H9 (cell line): ENCODE data around the gene SOX4. TPM values are rescaled to one million over a fixed set of nuclear protein-coding genes. Genes with fewer than 3 reads are reported as not detected.

ENCODE experiments used
- DNase-seq: peaks from one replicate; pipeline ENCODE4 v3.0.0-alpha.2; 2017
- H2AFZ ChIP-seq: one replicate; pipeline ENCODE4 v1.6.1; 2013; ENCODE audit warnings: mild to moderate bottlenecking, low read length, control low read depth, moderate library complexity
- H2AK5ac ChIP-seq: 2 replicates; pipeline ENCODE4 v1.6.1; 2013; ENCODE audit warnings: low read length, control low read depth, mixed read lengths; ENCODE audit not compliant: insufficient read length
- H2BK120ac ChIP-seq: one replicate; pipeline ENCODE4 v1.6.1; 2013; ENCODE audit warnings: low read depth, mild to moderate bottlenecking, low read length, control low read depth, inconsistent platforms; ENCODE audit not compliant: poor library complexity, severe bottlenecking
- H2BK12ac ChIP-seq: 2 replicates; pipeline ENCODE4 v1.6.1; 2013; ENCODE audit warnings: low read length, control low read depth, mixed read lengths, low read depth; ENCODE audit not compliant: insufficient read length
- H2BK15ac ChIP-seq: 2 replicates; pipeline ENCODE4 v1.6.1; 2013; ENCODE audit warnings: low read depth, low read length, control low read depth
- H2BK20ac ChIP-seq: one replicate; pipeline ENCODE4 v1.6.1; 2013; ENCODE audit warnings: low read depth, mild to moderate bottlenecking, low read length, control low read depth, inconsistent platforms; ENCODE audit not compliant: poor library complexity, severe bottlenecking
- H2BK5ac ChIP-seq: 2 replicates; pipeline ENCODE4 v1.6.1; 2013; ENCODE audit warnings: low read length, control low read depth, mixed read lengths; ENCODE audit not compliant: insufficient read length
- H3K14ac ChIP-seq: 2 replicates; pipeline ENCODE4 v1.6.1; 2013; ENCODE audit warnings: low read length, control low read depth; ENCODE audit not compliant: insufficient read depth
- H3K18ac ChIP-seq: 2 replicates; pipeline ENCODE4 v1.6.1; 2013; ENCODE audit warnings: low read depth, mild to moderate bottlenecking, mixed read lengths, low read length, control low read depth; ENCODE audit not compliant: insufficient read length
- H3K23ac ChIP-seq: 2 replicates; pipeline ENCODE4 v1.6.1; 2013; ENCODE audit warnings: low read length, control low read depth, mixed read lengths, low read depth; ENCODE audit not compliant: insufficient read length
- H3K23me2 ChIP-seq: 2 replicates; pipeline ENCODE4 v1.6.1; 2013; ENCODE audit warnings: low read depth, mild to moderate bottlenecking, mixed read lengths, low read length, control low read depth; ENCODE audit not compliant: insufficient read length, poor library complexity, severe bottlenecking
- H3K27ac ChIP-seq: 2 replicates; pipeline ENCODE4 v1.5.1; 2013; ENCODE audit warnings: low read length, control low read depth, mixed read lengths, low read depth; ENCODE audit not compliant: insufficient read length
- H3K27me3 ChIP-seq: 2 replicates; pipeline ENCODE4 v1.6.1; 2013; ENCODE audit warnings: low read length, control low read depth, inconsistent platforms; ENCODE audit not compliant: insufficient read depth
- H3K4ac ChIP-seq: 2 replicates; pipeline ENCODE4 v1.6.1; 2013; ENCODE audit warnings: low read depth, mild to moderate bottlenecking, control low read depth, inconsistent platforms, low read length, moderate library complexity
- H3K4me1 ChIP-seq: 2 replicates; pipeline ENCODE4 v1.6.1; 2013; ENCODE audit warnings: low read length, control low read depth, inconsistent platforms; ENCODE audit not compliant: insufficient read depth
- H3K4me2 ChIP-seq: 2 replicates; pipeline ENCODE4 v1.6.1; 2013; ENCODE audit warnings: low read length, control low read depth, mixed read lengths; ENCODE audit not compliant: insufficient read length, insufficient read depth
- H3K56ac ChIP-seq: 2 replicates; pipeline ENCODE4 v1.6.1; 2013; ENCODE audit warnings: low read depth, mild to moderate bottlenecking, mixed read lengths, low read length, control low read depth; ENCODE audit not compliant: insufficient read length
- H3K79me1 ChIP-seq: 2 replicates; pipeline ENCODE4 v1.6.1; 2013; ENCODE audit warnings: low read depth, mild to moderate bottlenecking, moderate library complexity, low read length, control low read depth, inconsistent platforms; ENCODE audit not compliant: insufficient read depth, poor library complexity, severe bottlenecking
- H3K79me2 ChIP-seq: 2 replicates; pipeline ENCODE4 v1.6.1; 2013; ENCODE audit warnings: low read length, control low read depth, inconsistent platforms; ENCODE audit not compliant: insufficient read depth
- H3K9ac ChIP-seq: 2 replicates; pipeline ENCODE4 v1.6.1; 2013; ENCODE audit warnings: low read length, control low read depth, mixed read lengths; ENCODE audit not compliant: insufficient read length; ENCODE audit errors: extremely low read depth
- H3K9me3 ChIP-seq: one replicate; pipeline ENCODE4 v1.6.1; 2013; ENCODE audit warnings: low read depth, low read length, inconsistent platforms; ENCODE audit not compliant: control insufficient read depth
- H3T11ph ChIP-seq: one replicate; pipeline ENCODE4 v1.6.1; 2013; ENCODE audit warnings: mild to moderate bottlenecking, low read length, control low read depth, inconsistent platforms
- H4K20me1 ChIP-seq: one replicate; pipeline ENCODE4 v1.6.1; 2013; ENCODE audit not compliant: control insufficient read depth, insufficient read length, insufficient read depth
- H4K5ac ChIP-seq: 2 replicates; pipeline ENCODE4 v1.6.1; 2013; ENCODE audit warnings: low read depth, mild to moderate bottlenecking, mixed read lengths, low read length, control low read depth; ENCODE audit not compliant: insufficient read length
- H4K8ac ChIP-seq: replicated peaks from 2 replicates; pipeline ENCODE4 v1.6.1; 2013; ENCODE audit warnings: low read length, control low read depth, mixed read lengths, low read depth; ENCODE audit not compliant: insufficient read length
- H4K91ac ChIP-seq: 2 replicates; pipeline ENCODE4 v1.6.1; 2013; ENCODE audit warnings: low read depth, mild to moderate bottlenecking, moderate library complexity, mixed read lengths, low read length, control low read depth; ENCODE audit not compliant: insufficient read length
- H3K27ac Mint-ChIP-seq, 3 experiments: 2 replicates in 2 of 3; 3 replicates in 1 of 3; pipeline ENCODE4 v1.8.0; 2020 to 2021; ENCODE audit warnings: mixed read lengths in 3 of 3, mild to moderate bottlenecking in 1 of 3, moderate library complexity in 1 of 3
- H3K27me3 Mint-ChIP-seq: 2 replicates; pipeline ENCODE4 v1.8.0; 2021; ENCODE audit warnings: low read depth, mild to moderate bottlenecking, moderate library complexity, mixed read lengths
- H3K36me3 Mint-ChIP-seq, 3 experiments: 2 replicates in 2 of 3; 3 replicates in 1 of 3; pipeline ENCODE4 v1.8.0; 2020 to 2021; ENCODE audit warnings: low read depth in 3 of 3, mixed read lengths in 3 of 3; ENCODE audit not compliant: insufficient read depth in 1 of 3
- H3K4me1 Mint-ChIP-seq, 2 experiments: 2 replicates each; pipeline ENCODE4 v1.8.0; 2020; ENCODE audit warnings: mixed read lengths in 2 of 2
- H3K4me3 Mint-ChIP-seq, 2 experiments: 2 replicates in 1 of 2; 3 replicates in 1 of 2; pipeline ENCODE4 v1.8.0; 2020 to 2021; ENCODE audit warnings: mild to moderate bottlenecking in 2 of 2, mixed read lengths in 2 of 2, moderate library complexity in 1 of 2
- H3K9me3 Mint-ChIP-seq, 2 experiments: 2 replicates in 1 of 2; 3 replicates in 1 of 2; pipeline ENCODE4 v1.8.0; 2020; ENCODE audit warnings: mild to moderate bottlenecking in 2 of 2, mixed read lengths in 2 of 2, moderate library complexity in 1 of 2
- CTCF ChIP-seq: fragments of 200-600 bp; sonication (generic); conservative IDR thresholded peaks from 3 replicates; pipeline ENCODE4 v1.8.0; 2021; ENCODE audit warnings: antibody characterized with exemption, mild to moderate bottlenecking
- WGBS: extraction: QIAGEN DNeasy Blood & Tissue Kit; methylation state at CpG from one replicate; pipeline ENCODE4 v1.1.7; 2013; ENCODE audit warnings: missing lambda C conversion rate, low lambda C conversion rate, mixed read lengths; ENCODE audit not compliant: insufficient read length; ENCODE audit errors: extremely low coverage; 5-methylcytosine and 5-hydroxymethylcytosine counted together
- total RNA-seq: library from RNA; stranded (reverse); gene quantifications from 2 replicates; pipeline ENCODE4 v1.2.1, GENCODE V29; 2021

Gene SOX4
- total RNA-seq, 1 experiment from 2014 or later = 108 TPM

DNA sequence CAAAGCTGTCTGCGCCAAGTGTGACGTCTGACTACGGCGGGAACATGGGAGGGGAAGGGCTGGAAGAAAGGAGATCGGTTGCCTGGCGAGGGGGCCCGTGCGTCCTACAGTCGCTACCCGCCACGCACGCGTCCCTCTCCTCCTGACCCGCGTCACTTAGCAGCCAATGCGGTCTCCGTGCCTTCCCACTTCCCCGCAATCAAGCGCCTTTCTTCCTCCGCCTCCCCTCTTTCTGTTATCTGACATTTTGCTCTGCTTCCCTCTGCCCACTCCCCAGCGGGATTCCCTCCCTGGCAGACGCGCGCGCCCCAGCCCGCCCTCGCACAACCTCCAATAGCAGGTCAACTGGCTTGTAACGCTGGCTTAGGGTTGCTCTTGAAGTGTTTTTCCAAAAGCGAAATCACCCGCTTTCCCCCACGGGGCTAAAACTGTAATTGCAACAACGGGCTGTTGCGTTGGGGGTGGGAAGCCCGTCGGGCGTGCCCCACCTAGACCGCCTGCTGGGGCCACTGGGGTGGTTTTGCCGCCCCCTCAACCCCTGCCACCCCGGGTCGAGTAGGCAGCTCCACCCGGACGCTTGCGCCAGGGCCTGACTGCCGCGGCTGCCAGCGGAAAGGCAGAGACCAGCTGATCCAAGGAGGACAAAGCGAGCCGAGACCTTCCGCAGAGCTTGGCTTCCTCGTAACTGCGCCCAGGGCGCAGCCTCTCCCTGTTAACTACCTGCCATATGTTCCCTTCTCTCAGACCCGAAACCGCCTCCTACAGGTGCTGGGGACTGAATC is 6.2 kb upstream of the SOX4 start:
- Histone ChIP-seq H3K79me1 (no peaks in the 10 kb centered on the region), H4K91ac (no peak overlapping the region), H3K9me3 (no peaks in the 10 kb centered on the region), H4K8ac (no peak overlapping the region), H2BK20ac (no peak overlapping the region), H3K4me2 (peak overlapping the region; percentile 89), H3K4ac (no peak overlapping the region), H3K79me2 (no peaks in the 10 kb centered on the region), H3T11ph (no peak overlapping the region), H4K20me1 (no peaks in the 10 kb centered on the region), H2AFZ (no peak overlapping the region), H3K18ac (no peak overlapping the region), H3K4me1 (no peaks in the 10 kb centered on the region), H2BK5ac (no peak overlapping the region), H2BK15ac (no peak overlapping the region), H2BK120ac (no peak overlapping the region), H3K14ac (peak overlapping the region; percentile 33; the same call in 1 of the 2 replicates), H2BK12ac (no peak overlapping the region), H2AK5ac (no peak overlapping the region), H3K23me2 (peaks cover 28% of the 10 kb centered on the region), H3K27ac (no peak overlapping the region), H3K23ac (no peak overlapping the region), H3K56ac (no peak overlapping the region), H3K27me3 (no peaks in the 10 kb centered on the region; the same call in 1 of the 2 replicates), H3K9ac (no peak overlapping the region), H4K5ac (no peak overlapping the region)
- peak; percentile 75 for DNase-seq
- Mint-ChIP-seq H3K27me3 (peaks cover 15% of the 10 kb centered on the region), H3K9me3 (peaks cover 9 to 10% of the 10 kb centered on the region in 2 experiments), H3K4me3 (peak overlapping the region; percentile 89 to 97), H3K27ac (peak overlapping the region in 2 of 3 experiments; percentile 70 to 85; a peak in 3 of 7 replicates), H3K36me3 (peaks cover 0 to 3% (median 0%) of the 10 kb centered on the region in 3 experiments; a peak in 3 of 7 replicates), H3K4me1 (peaks cover 17 to 18% of the 10 kb centered on the region in 2 experiments)
- peak; percentile 28; the same call in 1 of the 3 replicates for TF ChIP-seq CTCF
- no CpG with 5 or more reads among the region's 54 CpGs for WGBS
